ENCODE results near the gene RANBP1.

DNA sequence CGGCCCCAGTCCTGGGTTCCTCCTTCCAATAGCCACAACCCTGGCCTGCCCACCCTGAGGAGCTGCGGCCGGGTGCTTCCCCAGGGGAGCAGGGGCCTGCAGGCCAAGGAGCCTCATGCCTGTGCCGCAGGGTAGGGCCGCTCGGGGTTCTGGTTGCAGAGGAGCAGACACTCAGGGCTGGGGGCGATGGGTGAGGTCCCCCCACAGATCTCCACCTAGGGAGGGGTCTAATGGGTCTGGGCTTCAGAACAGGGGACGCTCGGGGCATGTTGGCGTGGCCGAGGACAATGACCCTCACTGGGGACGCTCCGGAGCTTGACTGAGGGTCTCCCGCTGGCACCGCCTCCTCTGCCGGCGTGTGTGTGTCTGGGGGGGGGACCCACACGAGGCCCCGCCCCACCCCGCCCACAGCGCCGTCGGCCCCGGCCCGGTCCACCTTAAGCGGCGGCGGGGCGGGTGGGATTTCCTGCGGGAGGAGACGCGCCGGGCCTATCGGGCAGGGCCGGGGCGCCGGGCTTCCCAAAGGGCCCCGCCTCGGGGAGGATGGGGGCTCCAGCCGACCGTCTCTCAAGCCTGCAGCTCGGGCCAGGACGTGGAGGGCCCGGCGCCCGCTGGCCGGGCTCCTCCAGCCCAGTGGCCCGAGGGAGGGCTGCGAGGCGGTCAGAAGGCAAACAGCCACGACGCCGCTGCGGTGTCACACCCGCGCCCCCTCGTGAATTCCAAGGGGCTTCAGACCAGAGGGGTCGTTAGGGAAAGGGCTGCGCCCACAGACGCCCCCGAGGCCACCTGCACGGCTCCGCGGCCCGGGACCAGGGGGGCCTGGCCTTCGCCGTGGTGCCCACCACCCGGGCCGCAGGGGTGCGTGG is 15.1 kb downstream of the RANBP1 start:
- TF ChIP-seq, protein P1, sequence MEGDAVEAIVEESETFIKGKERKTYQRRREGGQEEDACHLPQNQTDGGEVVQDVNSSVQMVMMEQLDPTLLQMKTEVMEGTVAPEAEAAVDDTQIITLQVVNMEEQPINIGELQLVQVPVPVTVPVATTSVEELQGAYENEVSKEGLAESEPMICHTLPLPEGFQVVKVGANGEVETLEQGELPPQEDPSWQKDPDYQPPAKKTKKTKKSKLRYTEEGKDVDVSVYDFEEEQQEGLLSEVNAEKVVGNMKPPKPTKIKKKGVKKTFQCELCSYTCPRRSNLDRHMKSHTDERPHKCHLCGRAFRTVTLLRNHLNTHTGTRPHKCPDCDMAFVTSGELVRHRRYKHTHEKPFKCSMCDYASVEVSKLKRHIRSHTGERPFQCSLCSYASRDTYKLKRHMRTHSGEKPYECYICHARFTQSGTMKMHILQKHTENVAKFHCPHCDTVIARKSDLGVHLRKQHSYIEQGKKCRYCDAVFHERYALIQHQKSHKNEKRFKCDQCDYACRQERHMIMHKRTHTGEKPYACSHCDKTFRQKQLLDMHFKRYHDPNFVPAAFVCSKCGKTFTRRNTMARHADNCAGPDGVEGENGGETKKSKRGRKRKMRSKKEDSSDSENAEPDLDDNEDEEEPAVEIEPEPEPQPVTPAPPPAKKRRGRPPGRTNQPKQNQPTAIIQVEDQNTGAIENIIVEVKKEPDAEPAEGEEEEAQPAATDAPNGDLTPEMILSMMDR (IDR thresholded peaks at IDR 0.05) = no peak
- peak in 1 of 2 donors; percentile 27 for TF ChIP-seq POLR2A (IDR thresholded peaks at IDR 0.05)
